H9 (cell line): Measurements from ENCODE around the gene ATG4B. TPM values are rescaled to one million over a fixed set of nuclear protein-coding genes. Genes with fewer than 3 reads are reported as not detected.

Source experiments
- DNase-seq: peaks from one replicate; pipeline ENCODE4 v3.0.0-alpha.2; 2017
- H2AFZ ChIP-seq: one replicate; pipeline ENCODE4 v1.6.1; 2013; ENCODE audit warnings: mild to moderate bottlenecking, low read length, control low read depth, moderate library complexity
- H2AK5ac ChIP-seq: 2 replicates; pipeline ENCODE4 v1.6.1; 2013; ENCODE audit warnings: low read length, control low read depth, mixed read lengths; ENCODE audit not compliant: insufficient read length
- H2BK120ac ChIP-seq: one replicate; pipeline ENCODE4 v1.6.1; 2013; ENCODE audit warnings: low read depth, mild to moderate bottlenecking, low read length, control low read depth, inconsistent platforms; ENCODE audit not compliant: poor library complexity, severe bottlenecking
- H2BK12ac ChIP-seq: 2 replicates; pipeline ENCODE4 v1.6.1; 2013; ENCODE audit warnings: low read length, control low read depth, mixed read lengths, low read depth; ENCODE audit not compliant: insufficient read length
- H2BK15ac ChIP-seq: 2 replicates; pipeline ENCODE4 v1.6.1; 2013; ENCODE audit warnings: low read depth, low read length, control low read depth
- H2BK20ac ChIP-seq: one replicate; pipeline ENCODE4 v1.6.1; 2013; ENCODE audit warnings: low read depth, mild to moderate bottlenecking, low read length, control low read depth, inconsistent platforms; ENCODE audit not compliant: poor library complexity, severe bottlenecking
- H2BK5ac ChIP-seq: 2 replicates; pipeline ENCODE4 v1.6.1; 2013; ENCODE audit warnings: low read length, control low read depth, mixed read lengths; ENCODE audit not compliant: insufficient read length
- H3K14ac ChIP-seq: 2 replicates; pipeline ENCODE4 v1.6.1; 2013; ENCODE audit warnings: low read length, control low read depth; ENCODE audit not compliant: insufficient read depth
- H3K18ac ChIP-seq: 2 replicates; pipeline ENCODE4 v1.6.1; 2013; ENCODE audit warnings: low read depth, mild to moderate bottlenecking, mixed read lengths, low read length, control low read depth; ENCODE audit not compliant: insufficient read length
- H3K23ac ChIP-seq: 2 replicates; pipeline ENCODE4 v1.6.1; 2013; ENCODE audit warnings: low read length, control low read depth, mixed read lengths, low read depth; ENCODE audit not compliant: insufficient read length
- H3K23me2 ChIP-seq: 2 replicates; pipeline ENCODE4 v1.6.1; 2013; ENCODE audit warnings: low read depth, mild to moderate bottlenecking, mixed read lengths, low read length, control low read depth; ENCODE audit not compliant: insufficient read length, poor library complexity, severe bottlenecking
- H3K27ac ChIP-seq: 2 replicates; pipeline ENCODE4 v1.5.1; 2013; ENCODE audit warnings: low read length, control low read depth, mixed read lengths, low read depth; ENCODE audit not compliant: insufficient read length
- H3K27me3 ChIP-seq: 2 replicates; pipeline ENCODE4 v1.6.1; 2013; ENCODE audit warnings: low read length, control low read depth, inconsistent platforms; ENCODE audit not compliant: insufficient read depth
- H3K4ac ChIP-seq: 2 replicates; pipeline ENCODE4 v1.6.1; 2013; ENCODE audit warnings: low read depth, mild to moderate bottlenecking, control low read depth, inconsistent platforms, low read length, moderate library complexity
- H3K4me1 ChIP-seq: 2 replicates; pipeline ENCODE4 v1.6.1; 2013; ENCODE audit warnings: low read length, control low read depth, inconsistent platforms; ENCODE audit not compliant: insufficient read depth
- H3K4me2 ChIP-seq: 2 replicates; pipeline ENCODE4 v1.6.1; 2013; ENCODE audit warnings: low read length, control low read depth, mixed read lengths; ENCODE audit not compliant: insufficient read length, insufficient read depth
- H3K56ac ChIP-seq: 2 replicates; pipeline ENCODE4 v1.6.1; 2013; ENCODE audit warnings: low read depth, mild to moderate bottlenecking, mixed read lengths, low read length, control low read depth; ENCODE audit not compliant: insufficient read length
- H3K79me1 ChIP-seq: 2 replicates; pipeline ENCODE4 v1.6.1; 2013; ENCODE audit warnings: low read depth, mild to moderate bottlenecking, moderate library complexity, low read length, control low read depth, inconsistent platforms; ENCODE audit not compliant: insufficient read depth, poor library complexity, severe bottlenecking
- H3K79me2 ChIP-seq: 2 replicates; pipeline ENCODE4 v1.6.1; 2013; ENCODE audit warnings: low read length, control low read depth, inconsistent platforms; ENCODE audit not compliant: insufficient read depth
- H3K9ac ChIP-seq: 2 replicates; pipeline ENCODE4 v1.6.1; 2013; ENCODE audit warnings: low read length, control low read depth, mixed read lengths; ENCODE audit not compliant: insufficient read length; ENCODE audit errors: extremely low read depth
- H3K9me3 ChIP-seq: one replicate; pipeline ENCODE4 v1.6.1; 2013; ENCODE audit warnings: low read depth, low read length, inconsistent platforms; ENCODE audit not compliant: control insufficient read depth
- H3T11ph ChIP-seq: one replicate; pipeline ENCODE4 v1.6.1; 2013; ENCODE audit warnings: mild to moderate bottlenecking, low read length, control low read depth, inconsistent platforms
- H4K20me1 ChIP-seq: one replicate; pipeline ENCODE4 v1.6.1; 2013; ENCODE audit not compliant: control insufficient read depth, insufficient read length, insufficient read depth
- H4K5ac ChIP-seq: 2 replicates; pipeline ENCODE4 v1.6.1; 2013; ENCODE audit warnings: low read depth, mild to moderate bottlenecking, mixed read lengths, low read length, control low read depth; ENCODE audit not compliant: insufficient read length
- H4K8ac ChIP-seq: replicated peaks from 2 replicates; pipeline ENCODE4 v1.6.1; 2013; ENCODE audit warnings: low read length, control low read depth, mixed read lengths, low read depth; ENCODE audit not compliant: insufficient read length
- H4K91ac ChIP-seq: 2 replicates; pipeline ENCODE4 v1.6.1; 2013; ENCODE audit warnings: low read depth, mild to moderate bottlenecking, moderate library complexity, mixed read lengths, low read length, control low read depth; ENCODE audit not compliant: insufficient read length
- H3K27ac Mint-ChIP-seq, 3 experiments: 2 replicates in 2 of 3; 3 replicates in 1 of 3; pipeline ENCODE4 v1.8.0; 2020 to 2021; ENCODE audit warnings: mixed read lengths in 3 of 3, mild to moderate bottlenecking in 1 of 3, moderate library complexity in 1 of 3
- H3K27me3 Mint-ChIP-seq: 2 replicates; pipeline ENCODE4 v1.8.0; 2021; ENCODE audit warnings: low read depth, mild to moderate bottlenecking, moderate library complexity, mixed read lengths
- H3K36me3 Mint-ChIP-seq, 3 experiments: 2 replicates in 2 of 3; 3 replicates in 1 of 3; pipeline ENCODE4 v1.8.0; 2020 to 2021; ENCODE audit warnings: low read depth in 3 of 3, mixed read lengths in 3 of 3; ENCODE audit not compliant: insufficient read depth in 1 of 3
- H3K4me1 Mint-ChIP-seq, 2 experiments: 2 replicates each; pipeline ENCODE4 v1.8.0; 2020; ENCODE audit warnings: mixed read lengths in 2 of 2
- H3K4me3 Mint-ChIP-seq, 2 experiments: 2 replicates in 1 of 2; 3 replicates in 1 of 2; pipeline ENCODE4 v1.8.0; 2020 to 2021; ENCODE audit warnings: mild to moderate bottlenecking in 2 of 2, mixed read lengths in 2 of 2, moderate library complexity in 1 of 2
- H3K9me3 Mint-ChIP-seq, 2 experiments: 2 replicates in 1 of 2; 3 replicates in 1 of 2; pipeline ENCODE4 v1.8.0; 2020; ENCODE audit warnings: mild to moderate bottlenecking in 2 of 2, mixed read lengths in 2 of 2, moderate library complexity in 1 of 2
- CTCF ChIP-seq: fragments of 200-600 bp; sonication (generic); conservative IDR thresholded peaks from 3 replicates; pipeline ENCODE4 v1.8.0; 2021; ENCODE audit warnings: antibody characterized with exemption, mild to moderate bottlenecking
- WGBS: extraction: QIAGEN DNeasy Blood & Tissue Kit; methylation state at CpG from one replicate; pipeline ENCODE4 v1.1.7; 2013; ENCODE audit warnings: missing lambda C conversion rate, low lambda C conversion rate, mixed read lengths; ENCODE audit not compliant: insufficient read length; ENCODE audit errors: extremely low coverage; 5-methylcytosine and 5-hydroxymethylcytosine counted together
- total RNA-seq: library from RNA; stranded (reverse); gene quantifications from 2 replicates; pipeline ENCODE4 v1.2.1, GENCODE V29; 2021

Gene ATG4B
- total RNA-seq, 1 experiment from 2014 or later: 105 TPM

DNA sequence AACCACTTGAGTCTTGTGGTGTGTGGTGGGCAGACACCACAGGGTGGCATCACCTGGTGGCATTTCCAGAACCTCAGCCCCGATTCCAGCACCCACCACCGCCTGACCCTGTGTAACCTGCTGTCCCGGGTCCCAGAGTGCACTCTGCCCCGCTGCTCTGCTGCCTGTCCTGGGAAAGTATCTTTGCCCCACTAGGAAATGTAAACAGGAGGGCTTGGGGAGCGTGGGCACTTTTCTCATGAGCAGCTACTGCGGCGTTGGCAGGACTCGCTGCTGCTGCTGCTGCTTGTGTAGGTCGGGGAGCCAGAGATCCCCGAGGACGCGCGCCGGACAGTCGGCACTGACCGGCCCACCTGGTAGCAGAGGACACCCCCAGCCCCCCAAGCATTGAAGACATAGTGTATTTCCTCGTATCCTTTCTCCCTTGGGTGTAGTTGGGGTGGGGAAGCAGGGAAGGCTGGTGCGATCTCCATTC lies 35.7 kb downstream of the ATG4B start:
- H3K14ac ChIP-seq: no peak overlapping the region
- no peaks in the 10 kb centered on the region for H3K79me2 ChIP-seq
- no peak overlapping the region for H3K18ac ChIP-seq
- H3K56ac ChIP-seq: no peak overlapping the region
- no peak overlapping the region for H3T11ph ChIP-seq
- H3K9me3 ChIP-seq: no peaks in the 10 kb centered on the region
- no peak overlapping the region for H2BK12ac ChIP-seq
- peak overlapping the region in 2 of 3 experiments; percentile 45 to 89; a peak in 2 of 7 replicates for H3K27ac Mint-ChIP-seq
- no peak overlapping the region for H3K4me2 ChIP-seq
- TF ChIP-seq CTCF: no peak
- H3K23ac ChIP-seq: no peak overlapping the region
- H3K9ac ChIP-seq: no peak overlapping the region
- H3K27me3 Mint-ChIP-seq: no peaks in the 10 kb centered on the region
- H2BK15ac ChIP-seq: no peak overlapping the region
- no peak for DNase-seq
- no peak overlapping the region for H2BK20ac ChIP-seq
- no peak overlapping the region for H4K91ac ChIP-seq
- no peaks in the 10 kb centered on the region for H3K27me3 ChIP-seq
- H3K23me2 ChIP-seq: no peaks in the 10 kb centered on the region
- no peaks in the 10 kb centered on the region for H4K20me1 ChIP-seq
- no peak overlapping the region for H2BK5ac ChIP-seq
- no peak overlapping the region for H3K4ac ChIP-seq
- H3K4me1 Mint-ChIP-seq: peaks cover 0 to 2% of the 10 kb centered on the region in 2 experiments; a peak in 2 of 4 replicates
- no peaks in the 10 kb centered on the region for H3K79me1 ChIP-seq
- no CpG with 5 or more reads among the region's 18 CpGs for WGBS
- no peak overlapping the region for H3K4me3 Mint-ChIP-seq
- no peak overlapping the region for H2AK5ac ChIP-seq
- H3K9me3 Mint-ChIP-seq: no peaks in the 10 kb centered on the region
- no peaks in the 10 kb centered on the region for H3K4me1 ChIP-seq
- no peak overlapping the region for H2AFZ ChIP-seq
- H4K8ac ChIP-seq: no peak overlapping the region
- H4K5ac ChIP-seq: no peak overlapping the region
- no peak overlapping the region for H3K27ac ChIP-seq
- H3K36me3 Mint-ChIP-seq: peaks cover 11 to 81% (median 62%) of the 10 kb centered on the region in 3 experiments; a peak in 6 of 7 replicates
- H2BK120ac ChIP-seq: no peak overlapping the region
